Measurements from ENCODE around the gene PGD. TPM values are rescaled to one million over a fixed set of nuclear protein-coding genes. Genes with fewer than 3 reads are reported as not detected.
"Not testable (repeated sequence)": the region's sequence is repeated elsewhere in the genome, so short reads cannot be mapped to it uniquely, and the experiment has no call there.

Gene PGD
- total RNA-seq, 1 experiment from 2014 or later, result 608 TPM

- in situ Hi-C loops (cut with HindIII; ENCODE audit: low pct_unique_long_range_greater_than_20kb, low sequenced_read_pairs), result no loop called here
These were observed 9.4 kb upstream of the PGD start for GRCh38 chr1:10389271-10389973.

GRCh38 chr1:10396870-10397269, 2.0 kb upstream of the PGD start:
- no peak for DNase-seq (ENCODE audit: low read depth)
- in situ Hi-C loops (cut with HindIII; ENCODE audit: low pct_unique_long_range_greater_than_20kb, low sequenced_read_pairs), result no loop called here

More at GRCh38 chr1:10389271-10389973, 9.4 kb upstream of the PGD start:
- DNase-seq (ENCODE audit: low read depth), result no peak

- no peak for DNase-seq (ENCODE audit: low read depth)
- in situ Hi-C loops (cut with HindIII; ENCODE audit: low pct_unique_long_range_greater_than_20kb, low sequenced_read_pairs), result no loop called here
These were observed 558 bp upstream of the PGD start for GRCh38 chr1:10398278-10398733.

- in situ Hi-C loops (cut with HindIII; ENCODE audit: low pct_unique_long_range_greater_than_20kb, low sequenced_read_pairs), result no loop called here
- no peak for DNase-seq (ENCODE audit: low read depth)
These were observed 629 bp downstream of the PGD start for GRCh38 chr1:10399444-10399941.

- in situ Hi-C loops (cut with HindIII; ENCODE audit: low pct_unique_long_range_greater_than_20kb, low sequenced_read_pairs), result no loop called here
- no peak for DNase-seq (ENCODE audit: low read depth)
These were observed 1.1 kb downstream of the PGD start for GRCh38 chr1:10400013-10400412.

GRCh38 chr1:10401281-10401680, 2.4 kb downstream of the PGD start:
- in situ Hi-C loops (cut with HindIII; ENCODE audit: low pct_unique_long_range_greater_than_20kb, low sequenced_read_pairs), result no loop called here
- DNase-seq (ENCODE audit: low read depth), result no peak

- DNase-seq (ENCODE audit: low read depth), result no peak
- in situ Hi-C loops (cut with HindIII; ENCODE audit: low pct_unique_long_range_greater_than_20kb, low sequenced_read_pairs), result no loop called here
These were observed 3.9 kb downstream of the PGD start for GRCh38 chr1:10402729-10403274.

GRCh38 chr1:10407201-10407600, 8.3 kb downstream of the PGD start:
- in situ Hi-C loops (cut with HindIII; ENCODE audit: low pct_unique_long_range_greater_than_20kb, low sequenced_read_pairs), result no loop called here
- DNase-seq (ENCODE audit: low read depth), result no peak

GRCh38 chr1:10415211-10415930, 16.5 kb downstream of the PGD start:
- in situ Hi-C loops (cut with HindIII; ENCODE audit: low pct_unique_long_range_greater_than_20kb, low sequenced_read_pairs), result no loop called here
- DNase-seq (ENCODE audit: low read depth), result peak; percentile 91

- in situ Hi-C loops (cut with HindIII; ENCODE audit: low pct_unique_long_range_greater_than_20kb, low sequenced_read_pairs); DNase-seq (ENCODE audit: low read depth): not testable (repeated sequence)
These were observed 17.1 kb downstream of the PGD start for GRCh38 chr1:10415967-10416366.

GRCh38 chr1:10418741-10419140, 19.9 kb downstream of the PGD start:
- DNase-seq (ENCODE audit: low read depth); in situ Hi-C loops (cut with HindIII; ENCODE audit: low pct_unique_long_range_greater_than_20kb, low sequenced_read_pairs): not testable (repeated sequence)

GRCh38 chr1:10419351-10419750, 20.5 kb downstream of the PGD start:
- no peak for DNase-seq (ENCODE audit: low read depth)
- in situ Hi-C loops (cut with HindIII; ENCODE audit: low pct_unique_long_range_greater_than_20kb, low sequenced_read_pairs), result no loop called here

GRCh38 chr1:10421637-10422036, 22.8 kb downstream of the PGD start:
- in situ Hi-C loops (cut with HindIII; ENCODE audit: low pct_unique_long_range_greater_than_20kb, low sequenced_read_pairs), result no loop called here

GRCh38 chr1:10424034-10424433, 25.2 kb downstream of the PGD start:
- no peak for DNase-seq (ENCODE audit: low read depth)
- in situ Hi-C loops (cut with HindIII; ENCODE audit: low pct_unique_long_range_greater_than_20kb, low sequenced_read_pairs), result no loop called here

More at GRCh38 chr1:10421637-10422036, 22.8 kb downstream of the PGD start:
- no peak for DNase-seq (ENCODE audit: low read depth)

GRCh38 chr1:10424651-10425050, 25.8 kb downstream of the PGD start:
- DNase-seq (ENCODE audit: low read depth), result no peak
- in situ Hi-C loops (cut with HindIII; ENCODE audit: low pct_unique_long_range_greater_than_20kb, low sequenced_read_pairs), result no loop called here

- in situ Hi-C loops (cut with HindIII; ENCODE audit: low pct_unique_long_range_greater_than_20kb, low sequenced_read_pairs); DNase-seq (ENCODE audit: low read depth): not testable (repeated sequence)
These were observed 27.1 kb downstream of the PGD start for GRCh38 chr1:10425826-10426534.

- DNase-seq (ENCODE audit: low read depth); in situ Hi-C loops (cut with HindIII; ENCODE audit: low pct_unique_long_range_greater_than_20kb, low sequenced_read_pairs): not testable (repeated sequence)
These were observed 27.6 kb downstream of the PGD start for GRCh38 chr1:10426535-10426848.

- in situ Hi-C loops (cut with HindIII; ENCODE audit: low pct_unique_long_range_greater_than_20kb, low sequenced_read_pairs), result no loop called here
- no peak for DNase-seq (ENCODE audit: low read depth)
These were observed 30.1 kb downstream of the PGD start for GRCh38 chr1:10428984-10429383.

- in situ Hi-C loops (cut with HindIII; ENCODE audit: low pct_unique_long_range_greater_than_20kb, low sequenced_read_pairs), result no loop called here
- no peak for DNase-seq (ENCODE audit: low read depth)
These were observed 31.0 kb downstream of the PGD start for GRCh38 chr1:10429868-10430215.
